Fibroblast of the aortic adventitia (primary cell): ENCODE measurements around the gene COASY. TPM values are rescaled to one million over a fixed set of nuclear protein-coding genes. Genes with fewer than 3 reads are reported as not detected.
A peak's percentile ranks its signal among the peaks of the same experiment; 100 is the strongest.

ENCODE experiments used
- DNase-seq: peaks from one replicate; pipeline ENCODE4 v3.0.0-alpha.2; 2010; ENCODE audit warnings: low read depth
- H3K4me3 ChIP-seq: 2 replicates; pipeline ENCODE4 v1.5.1; 2011; ENCODE audit warnings: low read depth, mild to moderate bottlenecking, control low read depth, low read length, moderate library complexity
- CTCF ChIP-seq: IDR thresholded peaks from 2 replicates; pipeline ENCODE4 v1.5.1; 2011; ENCODE audit warnings: mild to moderate bottlenecking, low read length, control low read depth, inconsistent platforms; ENCODE audit not compliant: insufficient read depth
- total RNA-seq: library from RNA; depleted of rRNA; stranded (reverse); fragments of >200 nt; gene quantifications from 2 replicates; pipeline ENCODE4 v1.2.3, GENCODE V29; 2012; ENCODE audit warnings: low replicate concordance

Gene COASY
- total RNA-seq, 1 donor, result 19.1 TPM

DNA sequence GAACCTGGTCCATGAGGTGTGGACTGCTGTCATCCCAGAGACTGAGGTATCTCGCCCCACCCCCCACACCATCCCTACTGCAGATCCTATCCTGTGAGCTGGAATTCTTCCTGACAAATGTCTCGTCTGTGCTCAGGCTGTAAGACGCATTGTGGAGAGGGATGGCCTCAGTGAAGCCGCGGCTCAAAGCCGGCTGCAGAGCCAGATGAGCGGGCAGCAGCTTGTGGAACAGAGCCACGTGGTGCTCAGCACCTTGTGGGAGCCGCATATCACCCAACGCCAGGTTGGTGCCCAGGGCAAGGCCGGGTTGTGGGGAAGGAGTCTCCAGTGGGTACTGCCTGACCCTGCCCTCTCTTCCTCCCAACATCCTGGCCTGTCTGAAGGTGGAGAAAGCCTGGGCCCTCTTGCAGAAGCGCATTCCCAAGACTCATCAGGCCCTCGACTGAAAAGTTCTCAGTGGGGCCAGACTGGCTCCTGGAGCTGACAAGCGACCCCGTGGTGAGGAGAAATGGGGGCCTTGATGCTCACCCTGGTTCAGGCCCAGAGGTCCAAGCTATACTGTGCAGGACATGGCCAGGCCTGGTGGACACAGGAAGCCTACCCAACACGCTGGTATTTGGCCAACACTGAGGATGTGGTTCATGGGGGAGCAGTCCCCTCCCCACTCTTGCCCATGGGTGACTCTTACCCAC lies 3.7 kb downstream of the COASY start:
- no peak for TF ChIP-seq CTCF
- H3K4me3 ChIP-seq, result no peak overlapping the region
- no peak for DNase-seq

DNA sequence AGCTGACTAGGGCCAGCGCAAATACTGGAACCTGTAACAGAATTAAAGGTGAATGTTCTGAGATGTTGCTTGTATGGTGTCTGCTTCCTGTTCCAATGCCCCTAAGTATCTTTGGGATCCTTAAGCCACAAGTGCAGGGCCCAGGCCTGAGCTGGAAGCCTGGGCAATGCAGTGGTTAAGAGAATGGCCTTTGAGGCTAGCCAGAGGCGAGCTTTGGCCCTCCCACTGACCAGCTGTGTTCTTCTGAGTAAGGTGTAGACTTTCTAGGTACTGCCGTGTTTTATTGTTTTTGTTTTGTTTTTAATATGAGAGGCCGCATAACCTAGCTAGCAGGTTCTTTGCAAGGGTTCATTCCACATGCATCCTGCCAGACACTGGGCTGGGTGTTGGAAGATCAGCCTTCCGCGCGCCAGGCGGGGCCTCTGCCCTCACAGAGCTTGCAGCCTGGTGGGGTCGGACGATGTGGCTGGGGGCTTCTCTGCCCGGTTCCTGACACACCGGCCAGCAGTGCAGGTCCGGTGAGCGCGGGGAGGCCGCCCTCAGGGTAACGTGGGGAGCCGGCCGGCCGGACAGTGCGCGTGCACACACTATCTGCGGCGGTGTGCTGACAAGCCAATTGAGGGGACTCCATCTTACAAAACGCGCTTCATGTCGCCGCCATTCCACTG lies 4.4 kb downstream of the COASY start:
- no peak for DNase-seq
- TF ChIP-seq CTCF, result no peak
- H3K4me3 ChIP-seq, result peak overlapping the region; percentile 93

GRCh38 chr17:42566883-42567573 lies 5.1 kb downstream of the COASY start, which contains the start of gene MLX:
Gene MLX, plus strand, starts transcription at chr17:42567100. Its CDS starts 25 bp downstream, at chr17:42567125.
- TF ChIP-seq CTCF, result no peak
- DNase-seq, result peak; percentile 87
- peak within 1 kb of the TSS; percentile 93 for H3K4me3 ChIP-seq

- peak overlapping the region; percentile 13 for H3K4me3 ChIP-seq
- no peak for TF ChIP-seq CTCF
- no peak for DNase-seq
These were observed 6.6 kb downstream of the COASY start for GRCh38 chr17:42568341-42569111.

- DNase-seq, result peak; percentile 14
- H3K4me3 ChIP-seq, result no peak overlapping the region
- no peak for TF ChIP-seq CTCF
These were observed 9.7 kb downstream of the COASY start for GRCh38 chr17:42571435-42572225.

GRCh38 chr17:42573095-42573494 lies 11.1 kb downstream of the COASY start:
- no peak for DNase-seq
- no peak for TF ChIP-seq CTCF
- H3K4me3 ChIP-seq, result no peak overlapping the region
